ENCODE measurements around the gene HMGXB3.

The HMGXB3 gene

GRCh38 chr5:149961957-149962409, 38.6 kb upstream of the HMGXB3 start:
- TF ChIP-seq CTCF (IDR thresholded peaks at IDR 0.05), result no peak
- no peaks in the 10 kb centered on the region for H3K36me3 ChIP-seq
- no peaks in the 10 kb centered on the region for H3K27me3 ChIP-seq
- H3K4me1 ChIP-seq (ENCODE audit: control insufficient read depth in 1 of 2, insufficient read depth in 1 of 2, low read depth in 1 of 2, low read length in 1 of 2), result peaks cover 21 to 22% of the 10 kb centered on the region in 2 experiments
- no peak overlapping the region for H3K27ac ChIP-seq
- no peak overlapping the region for H3K4me3 ChIP-seq (ENCODE audit: low read depth in 1 of 2, low read length in 1 of 2)
- no peaks in the 10 kb centered on the region for H3K9me3 ChIP-seq

DNA sequence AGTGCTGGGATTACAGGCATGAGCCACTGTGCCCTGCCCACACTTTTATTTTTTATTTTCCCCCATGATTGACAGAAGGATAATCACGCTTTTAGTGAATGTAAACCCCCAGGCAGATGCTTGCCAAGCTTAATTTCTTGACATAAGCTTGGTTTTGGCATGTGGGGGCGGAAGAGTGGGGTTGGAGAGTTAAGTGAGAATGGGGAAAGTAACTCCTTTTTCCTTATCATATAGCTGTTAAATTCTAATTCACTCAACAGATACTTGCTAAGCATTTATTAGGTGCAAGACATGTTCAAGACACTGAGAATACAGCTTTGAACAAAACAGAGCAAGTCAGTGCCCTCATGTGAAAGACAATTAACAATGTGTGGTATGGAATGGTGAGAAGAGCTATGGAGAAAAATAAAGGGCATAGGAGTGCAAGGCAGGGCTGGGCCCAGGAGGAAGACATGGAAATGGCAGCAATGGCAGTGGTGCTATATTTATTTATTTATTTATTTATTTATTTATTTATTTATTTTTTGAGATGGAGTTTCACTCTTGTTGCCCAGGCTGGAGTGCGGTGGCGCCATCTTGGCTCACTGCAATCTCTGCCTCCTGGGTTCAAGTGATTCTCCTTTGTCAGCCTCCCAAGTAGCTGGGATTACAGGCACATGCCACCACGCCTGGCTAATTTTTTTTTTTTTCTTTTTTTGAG, 37.8 kb upstream of the HMGXB3 start:
- Histone ChIP-seq H3K27ac (no peak overlapping the region), H3K36me3 (no peaks in the 10 kb centered on the region), H3K4me3 (ENCODE audit: low read depth in 1 of 2, low read length in 1 of 2) (no peak overlapping the region), H3K9me3 (no peaks in the 10 kb centered on the region), H3K27me3 (no peaks in the 10 kb centered on the region), H3K4me1 (ENCODE audit: control insufficient read depth in 1 of 2, insufficient read depth in 1 of 2, low read depth in 1 of 2, low read length in 1 of 2) (peaks cover 21 to 22% of the 10 kb centered on the region in 2 experiments)
- TF ChIP-seq CTCF (IDR thresholded peaks at IDR 0.05), result no peak

DNA sequence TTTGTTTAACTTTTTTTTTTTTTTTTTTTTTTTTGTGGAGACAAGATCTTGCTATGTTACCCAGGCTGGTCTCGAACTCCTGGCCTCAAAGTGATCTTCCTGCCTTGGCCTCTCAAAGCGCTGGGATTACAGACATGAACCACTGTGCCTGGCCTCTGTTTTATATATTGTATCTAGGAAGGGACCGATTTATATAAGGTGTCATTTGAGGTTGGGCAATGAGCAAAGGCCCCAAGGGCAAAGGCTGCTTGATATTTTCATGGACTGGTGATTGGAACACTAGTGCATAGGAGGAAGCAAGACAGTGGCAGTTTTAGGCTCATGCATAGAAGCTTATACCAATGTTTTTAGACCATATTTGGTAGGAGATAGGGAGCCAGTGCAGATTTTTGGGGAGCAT, 36.8 kb upstream of the HMGXB3 start:
- no peak for TF ChIP-seq CTCF (IDR thresholded peaks at IDR 0.05)
- Histone ChIP-seq H3K27me3 (no peaks in the 10 kb centered on the region), H3K4me3 (ENCODE audit: low read depth in 1 of 2, low read length in 1 of 2) (no peak overlapping the region), H3K9me3 (no peaks in the 10 kb centered on the region), H3K4me1 (ENCODE audit: control insufficient read depth in 1 of 2, insufficient read depth in 1 of 2, low read depth in 1 of 2, low read length in 1 of 2) (peaks cover 21 to 22% of the 10 kb centered on the region in 2 experiments), H3K36me3 (no peaks in the 10 kb centered on the region), H3K27ac (no peak overlapping the region)

- no peak overlapping the region for H3K4me3 ChIP-seq (ENCODE audit: low read depth in 1 of 2, low read length in 1 of 2)
- no peaks in the 10 kb centered on the region for H3K27me3 ChIP-seq
- H3K4me1 ChIP-seq (ENCODE audit: control insufficient read depth in 1 of 2, insufficient read depth in 1 of 2, low read depth in 1 of 2, low read length in 1 of 2), result no peaks in the 10 kb centered on the region
- H3K9me3 ChIP-seq, result no peaks in the 10 kb centered on the region
- TF ChIP-seq CTCF (IDR thresholded peaks at IDR 0.05), result no peak
- no peaks in the 10 kb centered on the region for H3K36me3 ChIP-seq
- no peak overlapping the region for H3K27ac ChIP-seq
Measured at GRCh38 chr5:149966946-149967345, 33.6 kb upstream of the HMGXB3 start.

- H3K4me1 ChIP-seq (ENCODE audit: control insufficient read depth in 1 of 2, insufficient read depth in 1 of 2, low read depth in 1 of 2, low read length in 1 of 2), result no peaks in the 10 kb centered on the region
Measured at GRCh38 chr5:149969181-149969930, 31.2 kb upstream of the HMGXB3 start.

More at GRCh38 chr5:149969181-149969930, 31.2 kb upstream of the HMGXB3 start:
- Histone ChIP-seq H3K36me3 (no peaks in the 10 kb centered on the region), H3K4me3 (ENCODE audit: low read depth in 1 of 2, low read length in 1 of 2) (no peak overlapping the region), H3K27me3 (no peaks in the 10 kb centered on the region), H3K9me3 (no peaks in the 10 kb centered on the region), H3K27ac (no peak overlapping the region)
- no peak for TF ChIP-seq CTCF (IDR thresholded peaks at IDR 0.05)
